Activated B cell treated with CpG ODN at 0.5 μM for 24 hours (primary cell): ENCODE results near the gene CDH26. TPM values are rescaled to one million over a fixed set of nuclear protein-coding genes. Genes with fewer than 3 reads are reported as not detected.

Source experiments
- ATAC-seq: fragments of 200-7000 bp; cut with Tn5 transposase; one replicate; pipeline ENCODE4 v1.10.0; 2021; ENCODE audit warnings: low read depth, mild to moderate bottlenecking, moderate library complexity
- CTCF ChIA-PET: fragments of 350-600 bp; sonication (Branson Sonifier 250); formaldehyde crosslinking; loops from one replicate; lab custom pipeline; 2021; ENCODE audit warnings: antibody characterized with exemption; lab: Charles Lee
- POLR2A ChIA-PET: fragments of 350-600 bp; sonication (Branson Sonifier 250); formaldehyde crosslinking; loops from one replicate; lab custom pipeline; 2021; ENCODE audit warnings: antibody characterized with exemption; lab: Charles Lee
- DNase-seq: peaks from one replicate; pipeline ENCODE4 v3.0.0; 2022
- H3K27ac Mint-ChIP-seq: one replicate; pipeline ENCODE4 v1.8.0; 2020; ENCODE audit warnings: mixed read lengths
- H3K27me3 Mint-ChIP-seq: one replicate; pipeline ENCODE4 v1.8.0; 2021; ENCODE audit warnings: mixed read lengths
- H3K36me3 Mint-ChIP-seq: one replicate; pipeline ENCODE4 v1.8.0; 2021; ENCODE audit warnings: low read depth, mixed read lengths
- H3K4me1 Mint-ChIP-seq: one replicate; pipeline ENCODE4 v1.8.0; 2021; ENCODE audit warnings: mixed read lengths
- H3K4me3 Mint-ChIP-seq: one replicate; pipeline ENCODE4 v1.8.0; 2020; ENCODE audit warnings: mild to moderate bottlenecking, mixed read lengths
- H3K9me3 Mint-ChIP-seq: one replicate; pipeline ENCODE4 v1.8.0; 2020; ENCODE audit warnings: mixed read lengths
- intact Hi-C: fragments of 100-400 bp; cut with micrococcal nuclease; formaldehyde crosslinking; loops from one replicate; pipeline ENCODE4 v1.15.1; 2024
- total RNA-seq: library from RNA; stranded (reverse); gene quantifications from 2 replicates; pipeline ENCODE4 v1.2.3, GENCODE V29; 2022
- TF ChIP-seq, protein P1 (sequence below): fragments of 200-600 bp; IDR thresholded peaks from one replicate; pipeline ENCODE4 v1.8.0; 2022; ENCODE audit warnings: antibody characterized with exemption, mild to moderate bottlenecking

CDH26 gene
- total RNA-seq, 1 donor from 2014 or later, result 1.4 TPM

DNA sequence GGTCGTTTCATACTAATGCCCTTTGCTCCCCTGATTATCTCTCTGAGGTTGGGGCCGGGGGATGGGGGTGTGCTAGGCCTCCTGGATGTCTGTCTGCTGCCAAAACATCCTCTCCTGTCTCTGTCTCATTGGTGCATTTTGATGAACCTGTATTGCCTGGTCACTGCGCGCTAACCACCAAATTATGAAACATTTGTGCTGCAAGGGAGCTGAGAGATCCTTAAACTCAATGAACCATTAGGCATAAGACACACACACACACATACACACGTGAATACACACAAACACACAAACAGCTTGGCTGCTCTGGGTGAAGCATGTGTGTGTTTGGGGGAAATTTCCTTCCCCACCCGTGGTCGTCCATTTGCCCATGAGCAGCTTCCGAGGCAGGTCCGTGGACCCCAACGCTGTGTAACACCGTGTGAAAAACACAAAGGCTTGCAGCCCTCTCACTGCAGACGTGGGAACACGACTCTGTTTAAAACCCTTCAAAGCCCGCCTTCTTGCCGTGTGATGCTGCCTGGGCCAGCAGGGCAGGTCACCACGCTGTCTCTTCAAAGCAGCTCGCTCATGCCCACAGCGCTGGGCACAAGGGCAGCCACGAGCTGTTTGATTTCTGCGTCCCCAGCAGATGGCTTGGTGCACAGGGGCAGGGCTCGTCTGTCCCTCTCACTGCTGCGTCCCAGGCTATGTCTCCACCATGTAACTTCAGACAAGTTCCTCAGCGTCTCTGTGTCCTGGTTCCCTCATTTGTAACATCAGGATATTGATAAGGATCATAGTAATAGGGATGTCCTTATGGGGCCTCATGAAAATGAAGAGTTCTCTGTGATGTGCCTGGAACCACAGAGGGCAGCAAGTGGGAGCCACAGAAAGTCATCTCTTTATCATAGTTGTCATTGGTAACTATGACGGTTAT is 96.8 kb downstream of the CDH26 start:
- CTCF ChIA-PET, result interaction anchor here (0.5 kb wide), 1 partner anchor 258 kb away, joined by 3 read pairs; no protein-coding TSS in a partner anchor
- Mint-ChIP-seq H3K36me3 (no peaks in the 10 kb centered on the region), H3K9me3 (no peaks in the 10 kb centered on the region), H3K27ac (no peak overlapping the region), H3K4me1 (peaks cover 28% of the 10 kb centered on the region), H3K27me3 (peaks cover 19% of the 10 kb centered on the region), H3K4me3 (no peak overlapping the region)
- TF ChIP-seq, protein P1, sequence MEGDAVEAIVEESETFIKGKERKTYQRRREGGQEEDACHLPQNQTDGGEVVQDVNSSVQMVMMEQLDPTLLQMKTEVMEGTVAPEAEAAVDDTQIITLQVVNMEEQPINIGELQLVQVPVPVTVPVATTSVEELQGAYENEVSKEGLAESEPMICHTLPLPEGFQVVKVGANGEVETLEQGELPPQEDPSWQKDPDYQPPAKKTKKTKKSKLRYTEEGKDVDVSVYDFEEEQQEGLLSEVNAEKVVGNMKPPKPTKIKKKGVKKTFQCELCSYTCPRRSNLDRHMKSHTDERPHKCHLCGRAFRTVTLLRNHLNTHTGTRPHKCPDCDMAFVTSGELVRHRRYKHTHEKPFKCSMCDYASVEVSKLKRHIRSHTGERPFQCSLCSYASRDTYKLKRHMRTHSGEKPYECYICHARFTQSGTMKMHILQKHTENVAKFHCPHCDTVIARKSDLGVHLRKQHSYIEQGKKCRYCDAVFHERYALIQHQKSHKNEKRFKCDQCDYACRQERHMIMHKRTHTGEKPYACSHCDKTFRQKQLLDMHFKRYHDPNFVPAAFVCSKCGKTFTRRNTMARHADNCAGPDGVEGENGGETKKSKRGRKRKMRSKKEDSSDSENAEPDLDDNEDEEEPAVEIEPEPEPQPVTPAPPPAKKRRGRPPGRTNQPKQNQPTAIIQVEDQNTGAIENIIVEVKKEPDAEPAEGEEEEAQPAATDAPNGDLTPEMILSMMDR, result no peak
- no peak for ATAC-seq
- DNase-seq, result no peak
- intact Hi-C loops, result loop anchor here (5.0 kb wide), 2 partner anchors 108 to 1207 kb away; no protein-coding TSS in a partner anchor
- POLR2A ChIA-PET, result no interaction called here

DNA sequence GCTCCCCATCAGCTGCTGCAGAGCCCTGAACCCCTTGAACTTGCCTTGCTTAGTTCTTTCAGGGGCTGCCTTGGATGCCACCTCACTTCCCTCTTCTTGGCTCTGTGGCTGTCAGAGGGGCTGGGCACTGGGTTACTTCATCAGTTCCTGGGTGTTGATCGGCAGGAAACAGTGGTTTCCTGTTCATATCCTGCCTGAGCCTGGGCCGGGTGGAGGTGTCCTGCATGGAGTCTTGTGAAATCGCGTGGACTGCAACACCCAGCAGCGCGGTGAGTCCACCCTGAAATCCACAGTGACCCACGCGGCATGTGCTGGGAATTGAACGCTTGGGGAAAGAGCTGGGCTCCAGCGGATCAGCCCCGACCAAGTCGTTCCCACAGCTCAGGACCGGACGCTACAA is 97.5 kb downstream of the CDH26 start:
- Mint-ChIP-seq H3K27ac (no peak overlapping the region), H3K36me3 (no peaks in the 10 kb centered on the region), H3K27me3 (peaks cover 19% of the 10 kb centered on the region), H3K9me3 (no peaks in the 10 kb centered on the region), H3K4me1 (peaks cover 28% of the 10 kb centered on the region), H3K4me3 (no peak overlapping the region)
- TF ChIP-seq, protein P1, result no peak
- ATAC-seq, result no peak
- ChIA-PET CTCF (interaction anchor here (3.3 kb wide), 1 partner anchor 1841 kb away, joined by 16 read pairs; no protein-coding TSS in a partner anchor), POLR2A (no interaction called here)
- intact Hi-C loops, result loop anchor here (5.0 kb wide), 2 partner anchors 108 to 1207 kb away; no protein-coding TSS in a partner anchor
- DNase-seq, result no peak

DNA sequence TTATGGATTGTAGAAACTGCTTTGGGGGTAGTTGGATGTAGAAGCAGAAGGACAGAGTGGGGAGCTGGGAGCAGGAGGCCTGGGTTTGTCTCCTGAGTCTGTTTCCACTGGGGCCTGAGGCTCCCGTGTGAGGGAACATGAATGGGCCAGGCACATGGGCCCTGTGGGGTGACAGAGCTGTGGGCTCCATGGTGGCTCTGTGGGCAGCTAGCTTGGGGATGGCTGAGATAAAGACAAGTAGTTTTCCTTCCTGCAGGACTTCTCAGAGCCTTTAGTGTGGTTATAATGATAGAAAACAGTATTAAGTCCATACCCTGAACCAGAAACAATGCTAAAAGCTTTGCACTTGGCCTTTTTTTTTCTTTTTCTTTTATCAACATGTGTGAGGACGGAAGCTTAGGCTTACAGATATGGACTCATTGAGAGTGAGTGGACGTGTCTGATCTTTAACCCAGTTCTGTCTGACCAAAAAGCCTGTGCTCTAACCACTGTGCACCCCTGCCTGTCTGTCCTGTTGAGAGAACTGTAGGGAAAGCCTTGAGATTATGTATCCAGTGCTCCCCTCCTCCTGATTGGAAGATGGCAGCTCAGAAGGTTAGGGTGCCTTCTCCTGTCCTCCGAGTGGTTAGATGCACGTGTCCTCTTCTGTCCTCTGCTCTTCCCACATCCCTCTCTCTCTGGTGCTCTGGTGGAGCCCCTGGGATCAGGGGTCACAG is 98.3 kb downstream of the CDH26 start:
- peaks cover 19% of the 10 kb centered on the region for H3K27me3 Mint-ChIP-seq
- no peak overlapping the region for H3K27ac Mint-ChIP-seq
- H3K4me3 Mint-ChIP-seq, result no peak overlapping the region
- ChIA-PET POLR2A (interaction anchor here (1.9 kb wide), 1 partner anchor 117 kb away, joined by 8 read pairs; the partner anchor contains the start of genes FAM217B and PPP1R3D), CTCF (interaction anchor here (0.7 to 3.3 kb wide), 7 partner anchors 8 to 1845 kb away, joined by 3 to 16 read pairs (median 4); no protein-coding TSS in a partner anchor)
- DNase-seq, result no peak
- TF ChIP-seq, protein P1, result no peak
- no peaks in the 10 kb centered on the region for H3K9me3 Mint-ChIP-seq
- intact Hi-C loops, result loop anchor here (5.0 kb wide), 2 partner anchors 109 to 1206 kb away; no protein-coding TSS in a partner anchor
- H3K4me1 Mint-ChIP-seq, result peaks cover 28% of the 10 kb centered on the region
- H3K36me3 Mint-ChIP-seq, result no peaks in the 10 kb centered on the region
- no peak for ATAC-seq

DNA sequence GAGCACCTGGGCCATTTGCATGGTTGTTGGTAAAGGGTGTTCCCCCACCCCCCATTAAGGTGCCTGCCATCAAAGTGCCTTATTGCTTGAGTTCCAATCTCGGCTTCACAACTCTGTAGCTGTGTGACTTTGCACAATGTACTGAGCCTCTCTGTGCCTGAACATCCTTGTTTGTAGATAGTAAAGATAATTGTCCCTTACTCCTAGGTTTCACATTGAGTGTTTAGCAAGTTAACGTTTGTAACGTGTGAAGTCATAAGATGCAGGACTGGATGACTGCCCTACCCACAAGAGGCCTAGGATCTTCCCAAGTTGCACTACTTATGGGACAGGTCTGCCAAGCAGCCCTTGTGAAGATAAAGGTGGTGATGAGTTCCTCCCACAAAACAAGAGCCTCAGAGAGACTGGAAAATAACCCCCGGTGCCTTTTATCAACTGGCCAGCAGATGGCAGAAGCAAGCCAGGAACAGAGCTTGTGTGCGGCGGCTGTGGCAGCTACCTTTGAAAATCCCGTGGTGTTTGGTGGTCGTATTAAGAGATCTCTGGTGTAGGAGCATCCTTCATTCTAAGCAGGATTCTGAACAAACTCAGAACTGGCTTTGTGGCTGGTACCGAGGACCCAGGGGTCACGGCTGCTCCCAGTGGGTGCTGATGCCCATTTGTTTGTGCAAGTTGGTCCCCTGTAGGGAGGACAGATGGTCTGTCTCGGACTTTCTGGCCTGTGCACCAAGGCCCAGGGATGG is 99.1 kb downstream of the CDH26 start:
- peak; percentile 57 for ATAC-seq
- intact Hi-C loops, result loop anchor here (5.0 kb wide), 2 partner anchors 110 to 1205 kb away; no protein-coding TSS in a partner anchor
- Mint-ChIP-seq H3K27me3 (peaks cover 13% of the 10 kb centered on the region), H3K9me3 (no peaks in the 10 kb centered on the region), H3K36me3 (no peaks in the 10 kb centered on the region), H3K4me3 (peak overlapping the region; percentile 54), H3K4me1 (peaks cover 28% of the 10 kb centered on the region), H3K27ac (peak overlapping the region; percentile 8)
- CTCF ChIA-PET, result interaction anchor here (1.0 to 3.3 kb wide), 8 partner anchors 9 to 1839 kb away, joined by 3 to 16 read pairs (median 4); no protein-coding TSS in a partner anchor
- TF ChIP-seq, protein P1, result no peak
- POLR2A ChIA-PET, result interaction anchor here (1.9 kb wide), 1 partner anchor 117 kb away, joined by 8 read pairs; the partner anchor contains the start of genes FAM217B and PPP1R3D
- peak; percentile 32 for DNase-seq
